ENCODE data around the gene CUL1.

CUL1 gene

DNA sequence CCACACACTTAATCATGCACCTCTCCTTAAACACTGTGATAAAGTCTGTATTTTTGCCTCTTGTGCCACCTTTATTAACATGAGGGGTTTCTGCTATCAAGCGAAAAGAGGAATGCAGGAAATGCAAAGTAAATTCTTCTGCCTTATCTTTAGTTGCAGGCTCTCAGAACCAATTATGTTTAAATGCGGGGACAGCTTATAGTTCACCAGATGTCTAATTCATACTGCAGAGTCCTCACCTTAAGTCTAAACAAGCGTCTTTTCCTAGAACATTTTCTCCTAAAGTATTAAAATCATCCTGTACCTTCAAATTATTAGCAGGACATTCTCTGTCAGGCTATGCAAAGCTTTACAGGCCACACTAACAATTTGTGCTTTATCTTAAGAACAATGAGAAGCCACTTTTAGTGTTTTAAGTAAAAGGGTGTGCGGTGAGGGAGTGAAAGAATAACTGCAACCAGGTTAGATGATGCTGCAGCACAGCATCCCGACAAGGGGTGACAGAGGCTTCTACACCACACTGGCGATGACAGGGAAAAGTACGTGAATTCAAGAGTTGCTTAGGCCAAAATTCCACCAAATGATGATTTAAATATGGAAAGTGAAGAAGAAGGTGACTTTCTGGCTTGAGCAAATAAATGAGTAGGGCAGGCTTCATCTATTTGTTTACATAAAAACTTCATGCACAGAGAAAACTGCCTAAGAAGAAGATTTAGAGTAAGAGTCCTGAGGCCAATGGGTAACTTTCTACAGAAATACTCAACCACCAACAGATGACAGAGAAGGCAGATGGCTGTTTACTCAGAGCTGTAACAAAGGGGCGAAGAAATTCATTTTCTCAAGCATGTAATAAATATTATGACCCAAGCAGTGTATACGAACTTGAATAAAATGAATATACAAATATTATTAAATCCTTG, 149.4 kb downstream of the CUL1 start:
- Histone ChIP-seq H3K4me2 (ENCODE audit: low read length) (peak overlapping the region; percentile 2; the same call in 1 of the 2 replicates), H3K4me1 (ENCODE audit: insufficient read depth, low read length, severe bottlenecking) (peaks cover 65% of the 10 kb centered on the region), H3K9me3 (ENCODE audit: low read length) (no peaks in the 10 kb centered on the region), H3K9ac (ENCODE audit: low read length) (no peak overlapping the region), H2AFZ (ENCODE audit: low read length) (no peak overlapping the region), H3K27ac (ENCODE audit: low read depth, low read length, poor library complexity, severe bottlenecking) (no peak overlapping the region), H3F3A (ENCODE audit: insufficient read depth, low read length) (no peaks in the 10 kb centered on the region), H3K4me3 (ENCODE audit: low read depth, low read length, poor library complexity, severe bottlenecking) (no peak overlapping the region), H3K79me2 (ENCODE audit: insufficient read depth, low read length) (peaks cover 97% of the 10 kb centered on the region), H3K36me3 (ENCODE audit: insufficient read depth, low read length) (peaks cover 29% of the 10 kb centered on the region), H3K9me2 (ENCODE audit: low read depth, low read length) (no peaks in the 10 kb centered on the region), H3K27me3 (ENCODE audit: insufficient read depth, low read length) (no peaks in the 10 kb centered on the region), H4K20me1 (ENCODE audit: insufficient read depth, low read length) (peaks cover 5% of the 10 kb centered on the region; the same call in 1 of the 2 replicates)
- TF ChIP-seq, protein P1, sequence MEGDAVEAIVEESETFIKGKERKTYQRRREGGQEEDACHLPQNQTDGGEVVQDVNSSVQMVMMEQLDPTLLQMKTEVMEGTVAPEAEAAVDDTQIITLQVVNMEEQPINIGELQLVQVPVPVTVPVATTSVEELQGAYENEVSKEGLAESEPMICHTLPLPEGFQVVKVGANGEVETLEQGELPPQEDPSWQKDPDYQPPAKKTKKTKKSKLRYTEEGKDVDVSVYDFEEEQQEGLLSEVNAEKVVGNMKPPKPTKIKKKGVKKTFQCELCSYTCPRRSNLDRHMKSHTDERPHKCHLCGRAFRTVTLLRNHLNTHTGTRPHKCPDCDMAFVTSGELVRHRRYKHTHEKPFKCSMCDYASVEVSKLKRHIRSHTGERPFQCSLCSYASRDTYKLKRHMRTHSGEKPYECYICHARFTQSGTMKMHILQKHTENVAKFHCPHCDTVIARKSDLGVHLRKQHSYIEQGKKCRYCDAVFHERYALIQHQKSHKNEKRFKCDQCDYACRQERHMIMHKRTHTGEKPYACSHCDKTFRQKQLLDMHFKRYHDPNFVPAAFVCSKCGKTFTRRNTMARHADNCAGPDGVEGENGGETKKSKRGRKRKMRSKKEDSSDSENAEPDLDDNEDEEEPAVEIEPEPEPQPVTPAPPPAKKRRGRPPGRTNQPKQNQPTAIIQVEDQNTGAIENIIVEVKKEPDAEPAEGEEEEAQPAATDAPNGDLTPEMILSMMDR (IDR thresholded peaks at IDR 0.05; ENCODE audit: low read length): no peak
- TF ChIP-seq EZH2 (IDR thresholded peaks at IDR 0.05; ENCODE audit: borderline replicate concordance, low read length): no peak

DNA sequence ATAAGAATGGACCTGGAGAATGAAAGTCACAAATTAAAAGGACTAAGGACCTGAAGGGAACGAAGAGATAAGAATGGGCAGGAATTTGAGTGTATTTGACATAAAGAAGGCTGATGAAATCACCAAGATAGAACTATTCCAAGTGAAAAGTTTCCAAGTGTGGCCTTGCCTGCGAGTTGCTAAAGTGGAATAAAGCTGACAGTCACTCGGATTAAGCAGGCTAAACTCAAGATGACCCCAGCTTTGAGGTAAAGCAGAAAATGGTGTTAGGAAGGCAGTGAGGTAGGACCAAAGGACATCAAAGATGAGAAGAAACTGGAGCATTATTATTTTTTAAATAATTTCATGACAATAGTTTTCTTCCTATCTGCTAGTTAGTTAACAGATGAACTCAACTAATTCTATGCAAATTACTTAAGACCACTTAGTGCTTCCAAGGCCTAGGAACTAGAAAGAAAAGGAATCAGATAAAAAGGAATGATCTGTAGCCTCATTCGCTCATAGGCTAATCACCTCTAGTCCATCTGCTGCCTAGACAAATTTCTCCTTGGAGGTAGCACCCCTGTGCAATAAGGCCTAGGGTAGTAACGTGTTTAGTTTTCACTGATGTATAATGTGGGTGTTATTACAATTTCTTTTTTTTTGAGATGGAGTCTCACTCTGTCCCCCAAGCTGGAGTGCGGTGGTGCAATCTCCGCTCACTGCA, 150.8 kb downstream of the CUL1 start:
- Histone ChIP-seq H3K9me3 (ENCODE audit: low read length) (no peaks in the 10 kb centered on the region), H3F3A (ENCODE audit: insufficient read depth, low read length) (no peaks in the 10 kb centered on the region), H3K4me3 (ENCODE audit: low read depth, low read length, poor library complexity, severe bottlenecking) (no peak overlapping the region), H3K4me1 (ENCODE audit: insufficient read depth, low read length, severe bottlenecking) (peaks cover 79% of the 10 kb centered on the region), H4K20me1 (ENCODE audit: insufficient read depth, low read length) (peaks cover 5% of the 10 kb centered on the region; the same call in 1 of the 2 replicates), H2AFZ (ENCODE audit: low read length) (no peak overlapping the region), H3K36me3 (ENCODE audit: insufficient read depth, low read length) (peaks cover 20% of the 10 kb centered on the region), H3K27me3 (ENCODE audit: insufficient read depth, low read length) (no peaks in the 10 kb centered on the region), H3K9ac (ENCODE audit: low read length) (no peak overlapping the region), H3K9me2 (ENCODE audit: low read depth, low read length) (no peaks in the 10 kb centered on the region), H3K27ac (ENCODE audit: low read depth, low read length, poor library complexity, severe bottlenecking) (no peak overlapping the region), H3K79me2 (ENCODE audit: insufficient read depth, low read length) (peaks cover 100% of the 10 kb centered on the region), H3K4me2 (ENCODE audit: low read length) (0 out of 2 replicates have a peak overlapping the region, but pooled peaks have one; percentile 2)
- no peak for TF ChIP-seq EZH2 (IDR thresholded peaks at IDR 0.05; ENCODE audit: borderline replicate concordance, low read length)
- TF ChIP-seq, protein P1 (IDR thresholded peaks at IDR 0.05; ENCODE audit: low read length): no peak

DNA sequence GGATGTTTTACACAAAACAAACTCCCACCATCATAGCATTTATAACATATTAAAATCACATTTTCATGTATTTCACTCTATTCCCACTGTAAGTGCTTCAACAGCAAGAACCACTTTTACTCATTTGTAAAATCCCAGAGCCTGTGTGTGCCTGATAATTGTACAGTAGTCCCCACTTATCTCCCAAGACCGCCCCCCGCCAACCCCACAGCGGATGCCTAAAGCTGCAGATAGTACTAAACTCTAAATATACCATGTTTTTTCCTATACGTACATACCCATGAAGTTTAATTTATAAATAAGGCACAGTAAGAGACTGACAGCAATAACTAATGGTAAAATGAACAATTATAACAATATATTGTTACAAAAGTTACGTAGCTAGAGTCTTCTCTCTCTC, 151.9 kb downstream of the CUL1 start:
- Histone ChIP-seq H3K4me2 (ENCODE audit: low read length) (no peak overlapping the region), H3K9me3 (ENCODE audit: low read length) (no peaks in the 10 kb centered on the region), H3K27me3 (ENCODE audit: insufficient read depth, low read length) (no peaks in the 10 kb centered on the region), H4K20me1 (ENCODE audit: insufficient read depth, low read length) (peaks cover 5% of the 10 kb centered on the region; the same call in 1 of the 2 replicates), H3K9ac (ENCODE audit: low read length) (no peak overlapping the region), H2AFZ (ENCODE audit: low read length) (no peak overlapping the region), H3K36me3 (ENCODE audit: insufficient read depth, low read length) (peaks cover 9% of the 10 kb centered on the region; the same call in 1 of the 2 replicates), H3K4me1 (ENCODE audit: insufficient read depth, low read length, severe bottlenecking) (peaks cover 88% of the 10 kb centered on the region), H3F3A (ENCODE audit: insufficient read depth, low read length) (no peaks in the 10 kb centered on the region), H3K4me3 (ENCODE audit: low read depth, low read length, poor library complexity, severe bottlenecking) (no peak overlapping the region), H3K79me2 (ENCODE audit: insufficient read depth, low read length) (peaks cover 100% of the 10 kb centered on the region), H3K9me2 (ENCODE audit: low read depth, low read length) (no peaks in the 10 kb centered on the region), H3K27ac (ENCODE audit: low read depth, low read length, poor library complexity, severe bottlenecking) (no peak overlapping the region)
- no peak for TF ChIP-seq EZH2 (IDR thresholded peaks at IDR 0.05; ENCODE audit: borderline replicate concordance, low read length)

All from OCI-LY1 (cell line).